ENCODE data around the gene TRIM6. TPM values are rescaled to one million over a fixed set of nuclear protein-coding genes. Genes with fewer than 3 reads are reported as not detected.
A peak's percentile ranks its signal among the peaks of the same experiment; 100 is the strongest.

TRIM6 gene
- total and polyA plus RNA-seq, 9 of the 15 experiments (the other 6 are each of a cell fraction or from before 2014, with no cell fraction given) = 5.0 to 11.8 (median 8.7) TPM

GRCh38 chr11:5597953-5598352 lies 1.5 kb downstream of the TRIM6 start:
- in situ Hi-C loops (cut with MboI) (no loop called here), intact Hi-C loops (cut with micrococcal nuclease) (loop anchor here (5.0 to 10.0 kb wide), 4 partner anchors 93 to 471 kb away; partner anchors contain the start of genes OR52E5 and UBQLN3)
- no peaks in the 10 kb centered on the region for H3K27me3 ChIP-seq (ENCODE audit: control insufficient read depth in 2 of 2, insufficient read depth in 2 of 2, low read length in 2 of 2)
- no TSS peak for BruUV-seq (replicated peaks)
- ChIA-PET CTCF (ENCODE audit: low intra/inter-chr PET ratio) (no interaction called here), POLR2A (interaction anchor here (3.0 kb wide), 1 partner anchor 92 kb away, joined by 18 read pairs; no protein-coding TSS in a partner anchor)
- H4K20me1 ChIP-seq (replicated peaks; ENCODE audit: control insufficient read depth, insufficient read depth, low read length) = no peaks in the 10 kb centered on the region
- H3K36me3 ChIP-seq (ENCODE audit: control insufficient read depth, insufficient read depth, low read length) = no peaks in the 10 kb centered on the region; the same call in 1 of the 3 replicates
- no peaks in the 10 kb centered on the region for H3K9me1 ChIP-seq (ENCODE audit: control insufficient read depth, insufficient read depth, low read length)
- peaks cover 7% of the 10 kb centered on the region; the same call in 2 of the 3 replicates for H3K79me2 ChIP-seq (ENCODE audit: control insufficient read depth, insufficient read depth, low read length)
- peaks cover 13 to 23% of the 10 kb centered on the region in 2 experiments; a peak in 4 of 5 replicates for H3K4me1 ChIP-seq (replicated peaks in 1 of 2; ENCODE audit: control insufficient read depth in 2 of 2, insufficient read depth in 2 of 2, low read length in 2 of 2)
- 53% methylated on average over 3 of the region's 3 CpGs for WGBS (ENCODE audit: insufficient coverage, low coverage, missing lambda C conversion rate)
- no peak overlapping the region for H3K4me3 ChIP-seq
- no peak overlapping the region for H2AFZ ChIP-seq (ENCODE audit: low read depth, low read length)
- no peak overlapping the region for H3K27ac ChIP-seq (ENCODE audit: extremely low read depth, low read depth, low read length)
- H3K9ac ChIP-seq (ENCODE audit: insufficient read depth in 1 of 2, low read depth in 2 of 2, low read length in 2 of 2) = no peak overlapping the region; a peak in 1 of 4 replicates
- H3K4me2 ChIP-seq (ENCODE audit: insufficient read depth, low read length) = 0 out of 2 replicates have a peak overlapping the region, but pooled peaks have one; percentile 1
- no peaks in the 10 kb centered on the region for H3K9me3 ChIP-seq (replicated peaks; ENCODE audit: control insufficient read depth, insufficient read depth, low read depth, low read length)
- FAIRE-seq = no peak
- no peak for DNase-seq (ENCODE audit: extremely low read depth in 1 of 4, low spot score in 3 of 4)
- no peak for ATAC-seq
- no peak for TF ChIP-seq POU5F1 (IDR thresholded peaks at IDR 0.05; ENCODE audit: borderline replicate concordance, low read depth, low read length, partially characterized antibody)
- TF ChIP-seq FOXA1 (IDR thresholded peaks at IDR 0.05; ENCODE audit: borderline replicate concordance) = no peak
- TF ChIP-seq HMBOX1 (IDR thresholded peaks at IDR 0.05) = no peak
- TF ChIP-seq, protein P1, sequence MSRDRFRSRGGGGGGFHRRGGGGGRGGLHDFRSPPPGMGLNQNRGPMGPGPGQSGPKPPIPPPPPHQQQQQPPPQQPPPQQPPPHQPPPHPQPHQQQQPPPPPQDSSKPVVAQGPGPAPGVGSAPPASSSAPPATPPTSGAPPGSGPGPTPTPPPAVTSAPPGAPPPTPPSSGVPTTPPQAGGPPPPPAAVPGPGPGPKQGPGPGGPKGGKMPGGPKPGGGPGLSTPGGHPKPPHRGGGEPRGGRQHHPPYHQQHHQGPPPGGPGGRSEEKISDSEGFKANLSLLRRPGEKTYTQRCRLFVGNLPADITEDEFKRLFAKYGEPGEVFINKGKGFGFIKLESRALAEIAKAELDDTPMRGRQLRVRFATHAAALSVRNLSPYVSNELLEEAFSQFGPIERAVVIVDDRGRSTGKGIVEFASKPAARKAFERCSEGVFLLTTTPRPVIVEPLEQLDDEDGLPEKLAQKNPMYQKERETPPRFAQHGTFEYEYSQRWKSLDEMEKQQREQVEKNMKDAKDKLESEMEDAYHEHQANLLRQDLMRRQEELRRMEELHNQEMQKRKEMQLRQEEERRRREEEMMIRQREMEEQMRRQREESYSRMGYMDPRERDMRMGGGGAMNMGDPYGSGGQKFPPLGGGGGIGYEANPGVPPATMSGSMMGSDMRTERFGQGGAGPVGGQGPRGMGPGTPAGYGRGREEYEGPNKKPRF (IDR thresholded peaks at IDR 0.05; ENCODE audit: low read depth, low read length) = no peak
- no peak for TF ChIP-seq AFF4 (CRISPR knock-in tag; IDR thresholded peaks at IDR 0.05)
- TF ChIP-seq KLF13 (tag; IDR thresholded peaks at IDR 0.05; ENCODE audit: borderline replicate concordance, low read depth) = no peak
- TF ChIP-seq ZNF644 (tag; IDR thresholded peaks at IDR 0.05; ENCODE audit: low read depth) = no peak
- no peak for TF ChIP-seq MEF2A (IDR thresholded peaks at IDR 0.05; ENCODE audit: control insufficient read depth, low read depth, low read length)
- no peak for TF ChIP-seq ZNF121 (CRISPR knock-in tag; conservative IDR thresholded peaks at IDR 0.05)
- no peak for TF ChIP-seq ZBTB1 (CRISPR knock-in tag; IDR thresholded peaks at IDR 0.05; ENCODE audit: borderline replicate concordance, low read depth)
- TF ChIP-seq FOXJ3 (CRISPR knock-in tag; IDR thresholded peaks at IDR 0.05) = no peak
- no peak for TF ChIP-seq ZNF766 (CRISPR knock-in tag; conservative IDR thresholded peaks at IDR 0.05)
- no peak for TF ChIP-seq ZNF280B (CRISPR knock-in tag; IDR thresholded peaks at IDR 0.05)
- no peak for TF ChIP-seq TSC22D4 (tag; IDR thresholded peaks at IDR 0.05)
